Activated T-cell treated with anti-CD3 and anti-CD28 coated beads for 48 hours (primary cell): ENCODE measurements around the gene CCDC183.
"Not testable (repeated sequence)": the region's sequence is repeated elsewhere in the genome, so short reads cannot be mapped to it uniquely, and the experiment has no call there.

Source experiments
- DNase-seq: peaks from one replicate; pipeline ENCODE4 v3.0.0-alpha.2; 2020; ENCODE audit warnings: low read depth

Gene CCDC183

DNA sequence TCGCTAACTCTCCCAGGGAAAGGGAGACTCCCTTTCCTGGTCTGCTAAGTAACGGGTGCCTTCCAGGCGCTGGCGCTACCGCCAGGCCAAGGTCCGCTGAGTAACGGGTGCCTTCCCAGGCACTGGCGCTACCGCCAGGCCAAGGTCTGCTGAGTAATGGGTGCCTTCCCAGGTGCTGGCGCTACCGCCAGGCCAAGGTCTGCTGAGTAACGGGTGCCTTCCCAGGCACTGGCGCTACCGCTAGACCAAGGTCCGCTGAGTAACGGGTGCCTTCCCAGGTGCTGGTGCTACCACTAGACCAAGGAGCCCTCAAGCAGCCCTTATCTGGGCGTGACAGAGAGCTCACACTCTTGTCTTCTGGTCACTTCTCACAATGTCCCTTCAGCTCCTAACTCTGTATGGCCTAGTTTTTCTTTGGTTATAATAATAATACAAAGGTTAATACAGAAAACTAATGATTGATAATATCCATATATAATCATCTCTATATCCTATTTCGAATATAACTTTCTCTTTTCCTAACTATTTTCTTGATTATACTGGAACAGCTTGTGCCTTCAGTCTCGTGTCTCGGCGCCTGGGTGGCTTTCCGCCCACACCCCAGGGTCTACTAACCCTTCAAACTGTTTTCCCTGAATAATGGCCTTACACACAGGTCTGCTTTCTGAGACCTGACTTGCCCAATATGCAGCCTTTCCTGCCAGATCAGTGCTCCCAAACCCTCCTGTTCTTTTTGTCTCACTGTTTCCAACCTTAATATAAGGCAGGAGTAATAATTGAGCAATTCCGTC is 10.4 kb upstream of the CCDC183 start:
- DNase-seq, result not testable (repeated sequence)

DNA sequence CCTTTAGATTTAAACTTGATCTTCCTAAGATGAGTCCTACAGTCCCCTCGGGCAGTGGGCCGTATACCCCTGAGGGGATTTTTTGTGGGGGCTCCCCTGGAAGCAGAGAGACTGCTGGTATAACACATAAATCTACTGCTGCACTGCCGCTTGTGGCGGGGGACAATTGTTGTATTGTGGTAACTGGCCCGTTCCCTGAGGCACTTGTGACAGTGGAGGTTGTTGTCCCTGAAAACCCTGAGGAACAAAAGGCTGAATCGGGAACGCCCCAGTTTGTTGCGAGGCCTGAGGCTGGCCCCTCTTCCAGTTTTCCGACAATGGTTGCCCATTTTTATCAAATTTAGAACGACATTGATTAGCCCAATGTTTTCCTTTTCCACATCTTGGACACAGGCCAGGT is 9.7 kb upstream of the CCDC183 start:
- DNase-seq, result no peak

DNA sequence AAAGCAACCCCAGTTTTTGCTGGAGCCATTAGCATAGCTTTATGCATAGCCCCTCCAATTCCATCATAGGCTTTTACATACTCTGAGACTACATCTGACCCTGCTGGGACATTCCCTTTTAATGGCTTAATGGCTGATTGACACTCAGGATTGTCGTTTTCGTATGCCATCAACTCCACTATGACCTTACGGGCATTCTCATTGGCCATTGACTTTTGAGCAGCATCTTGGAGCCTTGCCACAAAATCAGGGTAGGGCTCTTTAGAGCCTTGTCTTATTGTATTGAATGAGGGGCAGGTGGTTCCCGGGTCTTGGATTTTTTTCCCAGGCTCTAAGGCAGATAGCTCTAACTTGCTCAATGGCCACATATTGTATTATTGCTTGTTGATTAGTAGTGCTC is 9.2 kb upstream of the CCDC183 start:
- DNase-seq, result not testable (repeated sequence)

DNA sequence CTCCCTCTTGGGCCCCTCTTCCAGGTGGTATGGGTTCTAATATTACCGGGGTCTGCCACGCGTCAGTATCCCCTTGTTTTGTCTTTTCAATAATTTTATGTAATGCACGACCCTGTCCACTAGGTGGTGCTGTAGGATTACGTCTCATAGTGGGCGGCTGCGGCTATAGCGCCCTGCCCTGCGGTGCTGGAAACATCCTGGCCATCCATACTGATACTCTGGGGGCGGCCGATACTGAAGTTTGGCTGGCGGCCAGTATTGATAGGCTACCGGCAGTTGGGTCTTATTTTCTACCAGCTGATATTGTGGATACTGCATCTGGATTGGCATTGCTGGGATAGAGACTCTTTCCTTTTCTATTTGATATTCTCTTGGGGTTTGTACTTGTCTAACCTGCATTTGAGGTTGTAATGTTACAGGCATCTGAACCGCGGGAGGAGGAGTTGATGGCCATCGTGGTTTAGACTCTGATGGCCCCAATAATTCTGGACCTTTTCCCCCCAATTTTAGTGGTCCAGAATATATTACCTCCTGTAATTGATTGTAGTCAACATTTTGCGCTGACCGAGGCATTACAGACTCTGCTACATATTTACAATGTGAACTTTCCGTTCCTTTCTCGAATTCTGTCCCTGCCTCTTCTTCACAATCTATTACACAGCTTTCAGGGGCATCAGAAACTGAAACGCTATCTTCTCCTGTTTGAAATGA is 8.3 kb upstream of the CCDC183 start:
- DNase-seq, result peak; percentile 65

DNA sequence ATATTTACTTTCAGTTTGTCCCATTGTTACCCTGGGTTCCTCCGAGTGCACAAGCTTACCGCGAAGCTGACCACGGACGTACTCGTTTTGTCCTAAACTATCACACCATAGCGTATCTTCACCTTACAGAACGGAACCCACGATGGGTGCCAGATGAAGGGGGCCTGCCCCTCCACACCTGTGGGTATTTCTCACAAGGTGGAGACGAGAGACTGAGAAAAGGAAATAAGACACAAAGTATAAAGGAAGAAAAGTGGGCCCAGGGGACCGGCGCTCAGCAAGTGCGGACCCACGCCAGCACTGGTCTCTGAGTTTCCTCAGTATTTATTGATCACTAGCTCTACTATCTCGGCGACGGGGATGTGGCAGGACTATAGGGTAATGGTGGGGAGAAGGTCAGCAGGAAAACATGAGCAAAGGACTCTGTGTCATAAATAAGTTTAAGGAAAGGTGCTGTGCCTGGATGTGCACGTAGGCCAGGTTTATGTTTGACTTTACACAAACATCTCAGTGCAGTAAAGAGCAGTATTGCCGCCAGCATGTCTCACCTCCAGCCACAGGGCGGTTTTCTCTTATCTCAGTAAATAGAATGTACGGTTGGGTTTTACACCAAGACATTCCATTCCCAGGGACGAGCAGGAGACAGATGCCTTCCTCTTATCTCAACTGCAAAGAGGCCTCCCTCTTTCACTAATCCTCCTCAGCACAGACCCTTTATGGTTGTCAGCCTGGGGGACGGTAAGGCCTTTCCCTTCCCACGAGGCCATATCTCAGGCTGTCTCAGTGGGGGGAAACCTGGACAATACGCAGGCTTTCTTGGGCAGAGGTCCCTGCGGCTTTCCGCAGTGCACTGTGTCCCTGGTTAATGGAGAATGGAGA is 7.3 kb upstream of the CCDC183 start:
- DNase-seq, result not testable (repeated sequence)

DNA sequence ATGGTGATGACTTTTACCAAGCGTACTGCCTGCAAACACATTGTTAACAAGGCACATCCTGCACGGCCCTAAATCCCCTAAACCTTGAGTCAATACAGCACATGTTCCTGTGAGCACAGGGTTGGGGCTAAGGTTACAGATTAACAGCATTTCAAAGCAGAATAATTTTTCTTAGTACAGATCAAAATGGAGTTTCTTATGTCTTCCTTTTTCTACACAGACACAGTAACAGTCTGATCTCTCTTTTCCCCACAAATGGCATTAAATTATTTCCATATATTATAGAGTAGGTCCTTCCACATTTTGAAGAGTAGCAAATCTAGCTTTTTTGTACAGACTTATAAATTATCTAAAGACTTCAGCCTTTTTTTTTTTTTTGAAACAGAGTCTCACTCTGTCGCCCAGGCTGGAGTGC is 6.6 kb upstream of the CCDC183 start:
- no peak for DNase-seq

DNA sequence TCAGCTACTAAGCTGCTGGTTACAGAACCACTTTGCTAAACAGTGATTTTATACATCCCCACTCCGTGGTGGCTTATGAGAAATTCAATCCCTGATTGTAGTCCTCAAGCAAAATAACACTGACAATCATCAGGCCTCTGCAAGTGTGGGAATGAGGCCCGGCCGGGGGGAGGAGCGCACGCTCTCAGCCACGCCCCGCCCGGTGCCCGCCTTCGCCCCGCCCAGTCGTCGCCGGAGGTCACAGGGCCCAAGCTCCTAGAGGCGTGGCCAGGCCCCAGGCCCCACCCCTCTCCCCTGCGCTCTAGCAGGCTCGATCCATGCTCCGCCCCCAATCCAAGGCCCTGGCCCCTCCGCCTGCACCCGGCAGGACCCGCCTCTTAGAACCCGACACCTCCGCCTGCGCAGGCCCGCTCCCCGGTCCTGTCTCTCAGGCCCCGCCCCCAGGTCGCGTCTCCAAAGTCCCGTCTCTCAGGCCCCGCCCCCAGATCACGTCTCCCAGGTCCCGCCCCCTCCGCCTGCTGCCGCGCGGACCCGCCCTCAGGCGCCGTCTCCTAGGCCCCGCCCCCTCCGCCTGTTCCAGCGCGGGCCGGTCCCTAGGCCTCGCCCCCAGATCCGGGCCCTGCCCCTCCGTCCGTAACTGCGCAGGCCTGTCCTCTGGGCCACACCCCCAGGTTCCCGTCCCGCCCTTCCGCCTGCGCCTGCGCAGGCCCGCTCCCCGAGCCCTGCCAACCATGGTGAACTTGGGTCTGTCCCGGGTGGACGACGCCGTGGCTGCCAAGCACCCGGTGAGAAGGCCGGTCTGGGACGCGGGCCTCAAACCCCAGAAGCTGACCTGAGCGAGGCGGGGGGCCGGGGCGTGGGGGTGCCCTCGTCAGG is 5.3 kb upstream of the CCDC183 start, which contains the start of gene TMEM141:
TMEM141 (plus strand) TSS at position 705 of the 876 bp plus-strand sequence; CDS start at position 732, 27 bp downstream.
- peak; percentile 100 for DNase-seq

DNA sequence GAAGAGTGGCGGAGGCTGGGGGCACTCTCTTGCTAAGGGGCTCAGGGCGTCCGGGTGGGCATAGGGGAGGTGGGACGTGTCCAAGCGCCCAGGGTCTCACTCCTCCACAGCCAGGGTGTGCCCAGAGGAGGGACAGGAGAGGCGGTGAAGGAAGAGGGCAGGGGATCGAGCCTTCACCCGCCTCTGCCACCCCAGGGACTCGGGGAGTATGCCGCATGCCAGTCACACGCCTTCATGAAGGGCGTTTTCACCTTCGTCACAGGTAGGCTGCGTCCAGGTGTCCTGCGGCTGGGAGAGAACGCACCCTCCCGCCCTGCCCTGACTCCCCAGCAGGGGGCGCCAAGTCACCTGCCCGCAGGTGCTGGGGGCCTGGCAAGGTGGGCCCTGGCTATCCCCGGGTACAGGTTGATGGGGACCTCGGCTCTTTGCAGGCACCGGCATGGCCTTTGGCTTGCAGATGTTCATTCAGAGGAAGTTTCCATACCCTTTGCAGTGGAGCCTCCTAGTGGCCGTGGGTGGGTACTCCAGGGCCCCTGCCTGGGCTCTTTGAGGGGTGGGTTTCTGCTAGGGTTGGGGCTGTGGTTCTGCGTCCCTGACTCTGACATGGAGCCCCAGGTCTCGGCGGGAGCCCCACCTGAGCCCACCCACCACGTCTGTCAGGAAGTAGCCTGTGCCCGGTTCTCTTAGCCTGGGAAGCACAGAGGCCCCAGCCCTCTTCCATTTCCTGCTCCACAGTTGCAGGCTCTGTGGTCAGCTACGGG is 4.4 kb upstream of the CCDC183 start:
- peak; percentile 51 for DNase-seq

DNA sequence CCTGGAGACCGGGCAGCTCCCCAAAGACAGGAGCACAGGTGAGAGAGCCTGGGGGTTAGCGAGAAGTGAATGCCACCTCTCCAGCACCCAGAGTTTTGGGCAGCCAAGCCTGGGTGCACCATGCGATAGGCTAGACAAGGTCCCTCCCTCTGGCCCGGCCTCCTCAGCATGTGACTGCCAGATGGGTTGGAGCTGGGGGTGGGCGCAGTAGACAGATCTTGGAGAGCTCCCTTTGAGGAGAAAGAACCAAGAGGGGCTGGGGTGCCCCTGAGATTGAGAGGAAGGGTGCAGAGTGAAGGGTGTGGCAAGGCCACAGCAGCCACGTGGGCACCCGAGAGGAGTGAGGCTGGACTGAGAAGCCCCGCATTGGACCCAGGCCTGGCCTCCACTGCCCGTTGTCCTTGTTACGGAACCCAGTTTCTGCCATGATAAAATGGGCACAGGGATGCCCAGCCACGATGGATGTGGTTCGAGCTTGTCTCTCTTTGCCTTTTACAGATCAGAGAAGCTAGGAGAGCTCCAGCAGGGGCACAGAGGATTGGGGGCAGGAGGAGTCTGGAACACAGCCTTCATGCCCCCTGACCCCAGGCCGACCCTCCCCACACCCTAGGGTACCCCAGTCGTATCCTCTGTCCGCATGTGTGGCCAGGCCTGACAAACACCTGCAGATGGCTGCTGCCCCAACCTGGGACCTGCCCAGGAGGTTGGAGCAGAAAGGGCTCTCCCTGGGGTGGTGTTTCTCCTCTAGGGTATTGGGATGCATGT is 3.6 kb upstream of the CCDC183 start:
- DNase-seq, result no peak

DNA sequence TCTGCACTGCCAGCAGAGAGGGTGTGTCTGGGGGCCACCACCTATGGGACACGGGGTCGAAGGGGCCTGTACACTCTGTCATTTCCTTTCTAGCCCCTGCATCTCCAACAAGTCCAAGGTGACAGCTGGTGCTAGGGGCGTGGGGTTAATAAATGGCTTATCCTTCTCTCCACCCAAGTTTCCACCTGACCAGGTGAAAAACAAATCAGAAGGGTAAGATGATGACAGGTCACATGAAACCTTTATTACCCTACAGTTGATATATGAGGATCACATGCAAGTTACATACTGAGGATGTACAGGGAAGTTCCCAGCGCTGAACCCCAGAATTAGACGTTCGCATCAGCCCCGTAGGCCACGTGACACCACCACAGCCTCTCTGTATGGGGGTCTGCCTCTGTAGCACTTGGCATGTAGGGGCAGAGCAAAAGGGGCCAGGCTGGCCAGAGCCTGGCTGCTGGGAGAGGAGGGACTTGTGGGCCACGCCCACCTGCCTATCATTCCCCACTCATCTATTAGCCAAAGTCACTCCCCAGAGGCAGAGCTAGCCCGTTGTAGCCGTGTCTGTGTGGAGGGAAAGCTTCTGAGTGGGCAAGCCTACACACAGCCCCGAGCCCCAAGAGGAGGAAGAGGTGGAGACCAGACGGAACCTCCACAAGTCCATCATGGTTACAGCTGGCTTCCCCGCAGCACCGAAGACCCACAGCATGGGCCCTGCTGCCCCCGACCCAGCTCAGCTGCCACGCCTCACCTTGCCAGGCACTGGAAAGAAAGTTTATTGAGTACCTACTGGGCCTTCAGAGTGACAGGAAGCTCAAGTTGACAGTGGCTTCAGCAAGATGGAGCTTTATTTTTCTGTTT is 2.8 kb upstream of the CCDC183 start:
- no peak for DNase-seq

DNA sequence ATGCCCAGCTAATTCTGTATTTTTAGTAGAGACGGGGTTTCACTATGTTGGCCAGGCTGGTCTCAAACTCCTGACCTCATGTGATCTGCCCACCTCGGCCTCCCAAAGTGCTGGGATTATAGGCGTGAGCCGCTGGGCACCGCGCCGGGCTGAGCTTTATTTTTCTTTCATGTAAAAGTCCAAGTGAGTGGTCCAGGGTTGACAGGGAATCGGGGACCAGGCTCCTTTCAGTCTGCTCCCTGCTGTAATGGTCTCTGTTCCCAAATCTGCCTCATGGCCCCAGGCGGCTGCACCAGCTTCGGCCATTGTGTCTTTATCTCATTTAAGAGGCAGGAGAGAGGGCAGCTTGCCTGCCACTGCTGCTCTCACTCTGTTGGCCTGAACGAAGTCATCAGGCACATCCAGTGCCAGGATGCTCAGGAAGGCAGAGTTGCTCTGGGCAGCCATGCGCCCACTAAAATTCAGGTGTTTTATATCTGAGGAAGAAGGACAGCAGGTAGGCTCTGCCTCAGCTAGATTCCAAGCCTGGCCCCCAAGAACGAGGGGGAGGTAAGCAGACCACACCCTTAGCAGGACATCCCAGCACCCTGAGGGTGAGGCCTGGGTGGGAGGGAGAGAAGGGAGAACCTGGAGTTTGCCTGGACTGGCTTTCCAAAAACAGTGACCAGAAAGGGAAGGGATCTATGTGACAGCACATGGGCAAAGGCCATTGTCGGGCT is 1.7 kb upstream of the CCDC183 start:
- no peak for DNase-seq

DNA sequence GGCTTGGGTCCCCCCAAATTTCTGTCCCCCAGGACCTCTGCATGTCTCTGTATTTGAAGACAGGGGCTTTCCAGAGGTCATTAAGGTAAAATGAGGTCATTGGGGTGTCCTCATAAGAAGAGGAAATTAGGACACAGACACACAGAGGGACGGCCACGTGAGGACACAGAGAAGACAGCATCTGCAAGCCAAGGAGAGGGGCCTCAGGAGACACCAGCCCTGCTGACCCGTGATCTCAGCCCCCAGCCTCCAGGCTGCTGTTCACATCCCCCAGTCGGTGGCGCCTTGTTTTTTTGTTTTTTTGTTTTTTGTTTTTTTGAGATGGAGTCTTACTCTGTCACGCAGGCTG is 1.2 kb upstream of the CCDC183 start:
- no peak for DNase-seq

DNA sequence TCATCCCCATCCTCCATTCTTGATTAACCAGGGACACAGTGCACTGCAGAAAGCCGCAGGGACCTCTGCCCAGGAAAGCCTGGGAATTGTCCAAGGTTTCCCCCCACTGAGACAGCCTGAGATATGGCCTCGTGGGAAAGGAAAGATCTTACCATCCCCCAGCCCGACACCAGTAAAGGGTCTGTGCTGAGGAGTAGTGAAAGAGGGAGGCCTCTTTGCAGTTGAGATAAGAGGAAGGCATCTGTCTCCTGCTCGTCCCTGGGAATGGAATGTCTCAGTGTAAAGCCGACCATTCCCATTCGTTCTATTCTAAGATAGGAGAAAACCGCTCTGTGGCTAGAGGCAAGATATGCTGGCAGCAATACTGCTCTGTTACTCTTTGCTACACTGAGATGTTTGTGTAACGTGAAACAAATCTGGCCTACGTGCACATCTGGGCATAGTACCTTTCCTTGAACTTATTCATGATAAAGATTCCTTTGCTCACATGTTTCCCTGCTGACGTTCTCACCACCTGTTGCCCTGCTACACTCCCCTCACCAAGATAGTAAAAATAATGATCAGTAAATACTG is 723 bp downstream of the CCDC183 start:
- DNase-seq, result not testable (repeated sequence)

DNA sequence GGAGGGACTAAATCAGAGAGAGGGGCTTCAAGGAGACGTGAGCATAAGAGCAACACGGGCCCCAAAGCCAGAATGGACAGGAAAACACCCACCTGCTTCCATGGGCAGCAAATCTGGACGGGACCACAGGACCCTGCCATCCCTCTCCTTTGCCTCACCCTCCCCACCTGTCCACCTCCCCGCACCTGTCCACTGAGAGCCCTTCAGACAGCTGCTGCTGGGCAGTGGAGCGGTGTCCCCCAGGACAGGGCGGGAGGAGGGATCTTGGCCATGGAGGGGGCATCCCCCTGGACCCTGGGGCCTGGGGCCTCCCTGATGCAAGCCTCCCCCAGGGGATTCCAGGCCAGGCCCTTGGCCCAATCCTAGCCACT is 2.6 kb downstream of the CCDC183 start:
- DNase-seq, result no peak

DNA sequence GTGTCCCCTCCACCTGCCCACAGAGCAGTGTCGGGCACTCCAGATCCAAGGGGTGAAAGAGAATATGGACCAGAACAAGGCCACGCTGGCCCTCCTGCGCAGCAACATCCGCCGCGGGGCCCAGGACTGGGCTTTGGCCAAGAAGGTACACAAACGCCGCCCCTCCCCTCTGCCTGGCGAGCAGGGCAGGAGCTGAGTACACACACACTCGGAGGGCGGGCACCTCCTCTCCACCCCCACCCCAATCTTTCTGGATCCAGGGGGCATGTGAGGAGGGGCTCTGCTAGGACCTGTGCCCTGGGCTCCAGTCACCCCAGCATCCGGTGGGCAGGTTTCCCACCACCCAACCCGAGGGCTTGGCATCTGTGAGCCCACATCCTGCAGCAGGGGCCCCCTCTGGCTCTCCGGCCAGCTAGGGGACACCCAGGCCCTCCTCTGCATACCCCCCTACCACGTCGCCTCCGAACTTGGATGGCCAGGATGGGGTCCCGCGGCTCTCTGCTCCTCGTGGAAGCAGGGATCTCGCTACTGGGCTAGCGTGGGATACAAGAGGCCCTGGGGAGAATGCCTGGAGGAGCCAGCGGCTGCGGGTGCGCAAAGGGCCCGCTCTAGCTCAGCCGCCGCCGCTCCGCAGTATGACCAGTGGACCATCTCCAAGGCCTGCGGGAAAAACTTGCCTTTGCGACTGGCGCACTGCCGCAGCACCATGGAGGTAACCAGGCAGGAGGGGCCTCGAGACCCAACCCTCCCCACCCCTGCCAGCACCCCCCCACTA is 3.1 kb downstream of the CCDC183 start:
- DNase-seq, result no peak

DNA sequence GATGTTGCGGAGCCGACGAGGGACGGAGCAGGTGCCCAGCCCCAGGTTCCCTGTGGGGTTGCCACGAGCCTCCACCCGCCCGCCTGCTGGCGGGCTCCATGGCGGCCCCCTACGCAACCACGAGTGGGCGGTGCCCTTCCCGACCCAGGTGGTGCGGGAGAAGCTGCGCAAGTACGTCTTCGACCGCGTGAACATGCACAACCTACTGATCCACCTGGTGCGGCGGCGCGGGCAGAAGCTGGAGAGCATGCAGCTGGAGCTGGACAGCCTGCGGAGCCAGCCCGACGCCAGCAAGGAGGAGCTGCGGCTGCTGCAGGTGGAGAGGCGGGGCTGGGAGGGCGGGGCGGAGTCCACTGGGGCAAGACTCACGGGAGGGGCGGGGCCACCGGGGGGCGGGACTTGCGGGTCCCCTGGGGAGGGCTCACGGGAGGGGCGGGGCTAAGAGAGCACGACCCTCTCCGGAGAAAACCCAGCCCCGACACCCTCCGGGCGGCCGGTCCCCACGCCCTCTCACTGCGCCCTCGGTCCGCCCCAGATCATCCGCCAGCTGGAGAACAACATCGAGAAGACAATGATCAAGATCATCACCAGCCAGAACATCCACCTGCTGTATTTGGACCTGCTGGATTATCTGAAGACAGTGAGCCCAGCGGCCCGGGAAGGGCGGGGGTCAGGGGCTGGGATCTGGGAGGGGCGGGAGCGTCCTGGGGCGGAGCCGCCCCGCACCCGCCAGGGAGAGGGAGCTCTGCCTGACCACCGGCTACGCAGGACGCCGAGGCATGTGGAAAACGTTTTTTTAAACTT is 3.9 kb downstream of the CCDC183 start:
- peak; percentile 84 for DNase-seq
